GM06990 (cell line): ENCODE results near the gene DUSP28.

Source experiments
- DNase-seq: peaks from one replicate; pipeline ENCODE4 v3.0.0-alpha.2; 2011; ENCODE audit not compliant: insufficient read length; ENCODE audit errors: extremely low read depth
- H3K27me3 ChIP-seq: replicated peaks from 2 replicates; pipeline ENCODE4 v1.6.0; 2011; ENCODE audit warnings: low read length; ENCODE audit not compliant: control insufficient read depth, insufficient read depth
- H3K36me3 ChIP-seq: 2 replicates; pipeline ENCODE4 v1.5.1; 2011; ENCODE audit warnings: low read length; ENCODE audit not compliant: control insufficient read depth, insufficient read depth
- H3K4me3 ChIP-seq: replicated peaks from 2 replicates; pipeline ENCODE4 v1.5.1; 2011; ENCODE audit warnings: low read depth, mild to moderate bottlenecking, control low read depth, low read length
- TF ChIP-seq, protein P1 (sequence below): IDR thresholded peaks from 2 replicates; pipeline ENCODE4 v1.5.1; 2011; ENCODE audit warnings: low read length, control low read depth, mild to moderate bottlenecking, inconsistent platforms; ENCODE audit not compliant: insufficient read depth, poor library complexity, severe bottlenecking

The DUSP28 gene

DNA sequence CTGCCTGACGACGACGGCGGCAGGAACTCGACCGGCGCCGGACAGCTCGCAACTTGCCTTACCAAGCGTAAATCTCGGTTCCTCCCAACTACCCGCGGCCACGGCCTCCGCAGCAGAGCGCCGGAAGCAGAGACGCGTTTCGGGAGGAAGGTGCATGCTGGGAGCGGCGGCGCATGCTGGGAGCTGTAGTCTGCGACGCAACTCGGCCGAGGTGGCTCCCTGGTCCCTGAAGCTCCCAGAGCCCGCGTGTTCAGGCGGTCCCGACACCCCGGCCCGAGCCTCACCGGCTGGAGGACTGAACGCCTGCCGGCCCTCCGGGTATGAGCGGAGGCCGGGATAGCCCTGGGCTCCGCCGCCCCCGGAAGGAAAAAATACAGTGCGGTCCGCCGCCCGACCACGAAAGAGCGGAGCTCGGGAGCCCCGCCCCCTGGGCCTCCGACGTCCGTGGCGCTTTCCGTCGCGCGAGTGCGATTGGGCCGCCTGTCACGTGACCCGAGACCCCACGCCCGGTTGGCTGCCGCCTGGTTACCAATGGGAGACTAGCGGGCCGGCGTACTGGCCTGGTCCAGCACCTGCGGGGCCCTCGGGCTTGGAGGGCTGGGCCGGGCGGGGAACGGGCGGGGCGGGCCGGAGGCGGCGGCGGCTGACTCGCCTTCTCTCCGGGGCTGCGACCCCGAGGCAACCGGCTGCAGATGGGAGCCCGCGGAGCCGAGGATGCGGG is 26.2 kb downstream of the DUSP28 start, which contains the start of gene CAPN10:
TSS of gene CAPN10 (plus strand) at position 537 of the 721 bp plus-strand sequence. CDS start at position 715, 178 bp downstream.
- TF ChIP-seq, protein P1, sequence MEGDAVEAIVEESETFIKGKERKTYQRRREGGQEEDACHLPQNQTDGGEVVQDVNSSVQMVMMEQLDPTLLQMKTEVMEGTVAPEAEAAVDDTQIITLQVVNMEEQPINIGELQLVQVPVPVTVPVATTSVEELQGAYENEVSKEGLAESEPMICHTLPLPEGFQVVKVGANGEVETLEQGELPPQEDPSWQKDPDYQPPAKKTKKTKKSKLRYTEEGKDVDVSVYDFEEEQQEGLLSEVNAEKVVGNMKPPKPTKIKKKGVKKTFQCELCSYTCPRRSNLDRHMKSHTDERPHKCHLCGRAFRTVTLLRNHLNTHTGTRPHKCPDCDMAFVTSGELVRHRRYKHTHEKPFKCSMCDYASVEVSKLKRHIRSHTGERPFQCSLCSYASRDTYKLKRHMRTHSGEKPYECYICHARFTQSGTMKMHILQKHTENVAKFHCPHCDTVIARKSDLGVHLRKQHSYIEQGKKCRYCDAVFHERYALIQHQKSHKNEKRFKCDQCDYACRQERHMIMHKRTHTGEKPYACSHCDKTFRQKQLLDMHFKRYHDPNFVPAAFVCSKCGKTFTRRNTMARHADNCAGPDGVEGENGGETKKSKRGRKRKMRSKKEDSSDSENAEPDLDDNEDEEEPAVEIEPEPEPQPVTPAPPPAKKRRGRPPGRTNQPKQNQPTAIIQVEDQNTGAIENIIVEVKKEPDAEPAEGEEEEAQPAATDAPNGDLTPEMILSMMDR = no peak
- Histone ChIP-seq H3K36me3 (peaks cover 16% of the 10 kb centered on the region), H3K4me3 (peak within 1 kb of the TSS; percentile 79), H3K27me3 (no peaks in the 10 kb centered on the region)
- DNase-seq = peak; percentile 97

DNA sequence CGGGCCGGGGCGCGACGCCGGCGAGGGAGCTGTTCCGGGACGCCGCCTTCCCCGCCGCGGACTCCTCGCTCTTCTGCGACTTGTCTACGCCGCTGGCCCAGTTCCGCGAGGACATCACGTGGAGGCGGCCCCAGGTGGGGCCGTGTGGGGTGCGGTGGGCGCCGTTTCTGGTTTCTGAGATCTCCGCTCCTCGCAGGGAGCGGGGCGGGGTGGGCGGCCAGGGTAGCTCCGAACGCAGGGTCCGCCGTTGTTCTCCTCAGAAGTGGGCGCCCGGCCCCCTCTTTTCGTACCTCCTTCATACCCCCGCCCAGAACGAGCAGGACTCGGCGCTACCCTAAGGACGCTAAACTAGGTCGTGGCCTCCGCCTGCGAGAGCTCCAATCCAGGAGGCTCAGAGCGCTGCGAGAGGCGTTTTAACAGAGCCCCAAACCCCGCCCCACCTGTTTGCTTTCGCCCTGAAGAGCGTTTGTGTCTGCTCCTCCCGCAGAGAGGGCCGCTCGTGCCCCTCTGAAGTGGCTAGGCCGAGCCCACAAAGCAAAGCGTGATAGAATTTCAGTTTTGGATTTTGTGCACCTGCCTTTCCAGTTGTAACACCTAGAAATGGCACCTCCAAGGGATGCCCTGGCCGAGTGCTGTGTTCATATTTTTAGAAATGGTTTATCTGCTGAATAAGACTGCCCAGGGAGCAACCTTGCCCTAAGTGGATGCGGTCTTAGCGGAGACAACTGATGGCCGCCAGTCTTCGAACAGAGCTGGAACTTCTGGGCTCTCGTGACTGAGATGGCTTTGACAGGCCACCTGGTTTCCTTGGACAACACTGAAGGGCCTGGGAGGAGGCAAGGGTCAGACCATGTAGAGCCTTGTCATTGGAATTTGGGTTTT is 27.0 kb downstream of the DUSP28 start:
- H3K36me3 ChIP-seq = peaks cover 23% of the 10 kb centered on the region
- no peak for DNase-seq
- peak overlapping the region; percentile 79 for H3K4me3 ChIP-seq
- TF ChIP-seq, protein P1 = no peak
- H3K27me3 ChIP-seq = no peaks in the 10 kb centered on the region

DNA sequence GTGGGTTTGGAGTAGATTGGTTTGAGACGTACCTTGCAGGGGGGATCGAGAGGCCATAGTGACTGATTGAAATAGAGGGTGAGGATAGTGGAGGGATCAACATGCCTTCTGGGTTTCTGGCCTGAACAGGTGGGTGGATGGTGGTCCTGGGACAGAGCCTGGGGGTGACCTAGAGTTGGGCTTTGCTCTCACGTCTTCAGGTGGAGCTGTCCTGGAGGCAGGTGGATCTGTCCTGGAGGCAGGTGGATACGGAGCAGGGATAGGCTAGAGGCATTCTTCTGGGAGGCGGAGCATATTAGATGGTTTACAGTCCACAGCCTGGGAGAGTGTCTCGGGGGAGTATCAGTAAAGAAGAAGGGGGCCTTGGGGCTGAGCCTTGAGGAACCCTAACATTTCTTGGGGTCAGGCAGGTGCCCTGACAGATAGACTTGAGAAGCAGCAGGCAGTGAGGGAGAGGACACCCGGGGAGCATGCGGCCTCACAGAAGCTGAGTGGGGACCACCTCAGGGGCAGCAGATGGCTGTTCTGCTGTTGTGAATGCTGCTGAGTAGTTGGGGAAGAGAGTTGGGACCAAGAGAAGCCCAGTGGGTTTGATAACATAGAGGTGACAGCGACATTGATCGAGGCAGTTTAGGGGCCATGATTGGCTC is 28.0 kb downstream of the DUSP28 start:
- peaks cover 28% of the 10 kb centered on the region for H3K36me3 ChIP-seq
- peak overlapping the region; percentile 79 for H3K4me3 ChIP-seq
- DNase-seq = no peak
- H3K27me3 ChIP-seq = no peaks in the 10 kb centered on the region
- TF ChIP-seq, protein P1 = no peak

DNA sequence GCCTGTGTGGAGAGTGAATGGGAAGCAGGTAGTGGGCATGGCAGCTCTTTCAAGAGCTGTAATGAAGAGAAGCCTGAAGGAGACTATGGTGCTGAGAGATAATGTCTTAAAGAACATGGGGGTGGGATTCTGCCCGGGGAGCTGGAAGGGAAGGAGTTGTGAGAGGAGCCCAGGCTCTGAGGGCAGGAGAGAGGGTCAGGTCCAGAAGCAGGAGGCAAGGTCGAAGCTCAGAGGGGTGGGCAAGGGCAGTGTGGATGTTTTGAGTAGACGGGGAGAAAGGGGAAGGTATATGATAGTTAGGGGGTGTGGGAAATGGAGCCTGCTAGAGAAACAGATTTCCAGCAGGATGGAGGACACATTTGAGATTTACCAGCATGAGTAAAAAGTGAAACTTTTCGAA is 28.5 kb downstream of the DUSP28 start:
- DNase-seq = no peak
- TF ChIP-seq, protein P1 = no peak
- H3K27me3 ChIP-seq = no peaks in the 10 kb centered on the region
- H3K36me3 ChIP-seq = peaks cover 29% of the 10 kb centered on the region
- no peak overlapping the region for H3K4me3 ChIP-seq

DNA sequence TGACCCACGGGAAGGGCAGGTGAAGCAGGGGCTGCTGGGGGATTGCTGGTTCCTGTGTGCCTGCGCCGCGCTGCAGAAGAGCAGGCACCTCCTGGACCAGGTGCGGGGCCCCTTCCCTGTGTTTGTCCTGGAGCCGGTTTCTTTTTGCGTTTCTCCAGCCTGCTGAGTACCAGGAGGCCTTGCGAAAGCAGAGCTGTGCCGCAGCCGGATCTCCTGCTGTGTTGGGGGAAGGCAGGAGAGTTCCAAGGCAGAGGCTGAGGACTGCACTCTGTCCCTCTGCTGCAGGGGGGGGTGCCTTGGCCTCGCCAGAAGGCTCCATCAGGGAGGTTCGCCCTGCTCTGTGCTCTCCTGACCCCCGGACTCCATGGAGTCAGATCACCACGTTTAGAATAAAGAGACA is 29.2 kb downstream of the DUSP28 start:
- DNase-seq = peak; percentile 1
- Histone ChIP-seq H3K27me3 (no peaks in the 10 kb centered on the region), H3K4me3 (no peak overlapping the region), H3K36me3 (peaks cover 34% of the 10 kb centered on the region)
- TF ChIP-seq, protein P1 = no peak
